Spleen (tissue), 11 donors: Measurements from ENCODE around the gene CHST15. TPM values are rescaled to one million over a fixed set of nuclear protein-coding genes. Genes with fewer than 3 reads are reported as not detected.

Source experiments
- DNase-seq: peaks from one replicate; pipeline ENCODE4 v3.0.0-alpha.2; 2020
- H3K27ac ChIP-seq, 8 donors: fragments of 200-600 bp; sonication (generic) in 7 of 8; 1 replicate in 4 of 8; 2 replicates in 4 of 8; pipeline versions ENCODE4 v1.5.0 to v1.8.0; 2016 to 2021; ENCODE audit warnings: inconsistent platforms in 4 of 8, mild to moderate bottlenecking in 4 of 8, moderate library complexity in 1 of 8
- H3K27me3 ChIP-seq, 7 donors: fragments of 200-600 bp; sonication (generic) in 6 of 7; replicated peaks in 1 of 7; 1 replicate in 4 of 7; 2 replicates in 3 of 7; pipeline versions ENCODE4 v1.5.0 to v1.8.0; 2016 to 2021; ENCODE audit warnings: inconsistent platforms in 3 of 7, mild to moderate bottlenecking in 1 of 7
- H3K36me3 ChIP-seq, 6 donors: fragments of 200-600 bp; sonication (generic) in 5 of 6; 1 replicate in 4 of 6; 2 replicates in 2 of 6; pipeline versions ENCODE4 v1.5.0 to v1.8.0; 2016 to 2021; ENCODE audit warnings: inconsistent platforms in 2 of 6
- H3K4me1 ChIP-seq, 6 donors: fragments of 200-600 bp; sonication (generic) in 5 of 6; 1 replicate in 3 of 6; 2 replicates in 3 of 6; pipeline versions ENCODE4 v1.5.0 to v1.8.0; 2016 to 2021; ENCODE audit warnings: inconsistent platforms in 3 of 6
- H3K4me3 ChIP-seq, 8 donors: fragments of 200-600 bp; sonication (generic) in 7 of 8; 1 replicate in 4 of 8; 2 replicates in 4 of 8; pipeline versions ENCODE4 v1.5.0 to v1.8.0; 2016 to 2021; ENCODE audit warnings: inconsistent platforms in 4 of 8, mild to moderate bottlenecking in 4 of 8, moderate library complexity in 2 of 8
- H3K9me3 ChIP-seq, 8 donors: fragments of 200-600 bp; sonication (generic) in 7 of 8; 1 replicate in 4 of 8; 2 replicates in 4 of 8; pipeline versions ENCODE4 v1.5.0 to v1.8.0; 2016 to 2021; ENCODE audit warnings: inconsistent platforms in 4 of 8
- POLR2A ChIP-seq, 3 donors: fragments of 450-650 bp; IDR thresholded peaks; one replicate each; pipeline ENCODE4 v1.5.1; 2017; ENCODE audit warnings: antibody characterized with exemption in 3 of 3, mild to moderate bottlenecking in 1 of 3
- POLR2AphosphoS5 ChIP-seq, 3 donors: sonication (generic); formaldehyde crosslinking; IDR thresholded peaks; one replicate each; pipeline ENCODE4 v1.5.1; 2017; ENCODE audit warnings: antibody characterized with exemption in 3 of 3
- WGBS, 5 donors: extraction: QIAGEN DNeasy Blood & Tissue Kit in 3 of 5; methylation state at CpG; one replicate each; pipeline versions ENCODE4 v1.1.5 to v1.1.7; 2013 to 2018; 5-methylcytosine and 5-hydroxymethylcytosine counted together
- intact Hi-C: fragments of 100-400 bp; cut with DNase I; formaldehyde crosslinking; loops from one replicate; pipeline ENCODE4 v1.15.0; 2023; ENCODE audit warnings: low total_unique reads
- polyA plus RNA-seq, 3 donors: library from polyadenylated mRNA; stranded (reverse); fragments of 200-250 nt; gene quantifications; one replicate each; pipeline ENCODE4 v1.2.1, GENCODE V29; 2013
- total RNA-seq, 7 donors: library from RNA; depleted of rRNA in 3 of 7; stranded (reverse); fragments of >200 nt in 3 of 7; fragmentation: NEBNext Ultra II Directional in 4 of 7; extraction: Animal tissue kit (Norgen Biotek cat#: 25700) in 4 of 7; gene quantifications; one replicate each; pipeline versions ENCODE4 v1.1.0 to v1.2.1, GENCODE V29; 2016 to 2021
- TF ChIP-seq, protein P1 (sequence below), 11 experiments: fragments of 200-600 bp in 7 of 11; fragments of 450-650 bp in 4 of 11; sonication (generic) in 4 of 11; IDR thresholded peaks in 8 of 11; conservative IDR thresholded peaks in 3 of 11; 1 replicate in 7 of 11; 2 replicates in 4 of 11; pipeline versions ENCODE4 v1.4.0 to v1.8.0; 2016 to 2021; ENCODE audit warnings: antibody characterized with exemption in 11 of 11, inconsistent platforms in 4 of 11, mild to moderate bottlenecking in 1 of 11
- donor health status: healthy with polysubstance abuse.
- donor health status: DM: no; HTN: no; CAD: no; lungs with moderate emphysema.
- donor health status: DM: no; HTN: no; CAD: no.
- donor health status: Bipolar disorder and iron deficiency.
- donor health status: healthy.
- donor health status: DM: no; HTN: no; CAD: no.
- donor health status: DM: yes; HTN: yes; CAD: no.

Gene CHST15
- total and polyA plus RNA-seq, 10 donors: 6.1 to 133 (median 102) TPM

DNA sequence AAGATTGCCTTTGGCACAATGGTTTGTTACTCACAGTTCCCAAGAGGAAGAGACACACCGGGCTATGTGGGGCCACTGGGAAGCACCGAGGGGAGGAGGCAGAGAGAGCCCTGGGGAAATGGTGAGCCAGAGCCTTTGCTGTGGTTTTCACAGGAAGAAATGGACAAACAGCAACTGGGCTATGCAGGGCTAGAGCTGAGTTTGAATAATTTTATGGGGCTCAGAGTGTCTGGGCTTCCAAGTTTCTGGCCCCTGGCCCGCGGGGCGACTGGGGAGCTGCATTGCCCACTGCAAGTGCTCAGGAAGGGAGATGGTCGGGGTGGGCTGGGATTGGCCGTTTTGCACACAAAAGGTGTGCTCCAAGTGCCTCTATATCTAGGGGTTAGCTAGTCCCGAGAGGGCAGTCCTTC, 92.6 kb downstream of the CHST15 start:
- TF ChIP-seq, protein P1, sequence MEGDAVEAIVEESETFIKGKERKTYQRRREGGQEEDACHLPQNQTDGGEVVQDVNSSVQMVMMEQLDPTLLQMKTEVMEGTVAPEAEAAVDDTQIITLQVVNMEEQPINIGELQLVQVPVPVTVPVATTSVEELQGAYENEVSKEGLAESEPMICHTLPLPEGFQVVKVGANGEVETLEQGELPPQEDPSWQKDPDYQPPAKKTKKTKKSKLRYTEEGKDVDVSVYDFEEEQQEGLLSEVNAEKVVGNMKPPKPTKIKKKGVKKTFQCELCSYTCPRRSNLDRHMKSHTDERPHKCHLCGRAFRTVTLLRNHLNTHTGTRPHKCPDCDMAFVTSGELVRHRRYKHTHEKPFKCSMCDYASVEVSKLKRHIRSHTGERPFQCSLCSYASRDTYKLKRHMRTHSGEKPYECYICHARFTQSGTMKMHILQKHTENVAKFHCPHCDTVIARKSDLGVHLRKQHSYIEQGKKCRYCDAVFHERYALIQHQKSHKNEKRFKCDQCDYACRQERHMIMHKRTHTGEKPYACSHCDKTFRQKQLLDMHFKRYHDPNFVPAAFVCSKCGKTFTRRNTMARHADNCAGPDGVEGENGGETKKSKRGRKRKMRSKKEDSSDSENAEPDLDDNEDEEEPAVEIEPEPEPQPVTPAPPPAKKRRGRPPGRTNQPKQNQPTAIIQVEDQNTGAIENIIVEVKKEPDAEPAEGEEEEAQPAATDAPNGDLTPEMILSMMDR (IDR thresholded peaks at IDR 0.05 in 8 of 11, conservative IDR thresholded peaks at IDR 0.05 in 3 of 11): no peak
- TF ChIP-seq POLR2A (IDR thresholded peaks at IDR 0.05) (no peak), POLR2AphosphoS5 (IDR thresholded peaks at IDR 0.05) (no peak)
- Histone ChIP-seq H3K27me3 (peaks cover 0 to 4% (median 0%) of the 10 kb centered on the region in 7 donors), H3K36me3 (peaks cover 0 to 42% (median 0%) of the 10 kb centered on the region in 6 donors), H3K27ac (peak overlapping the region in 3 of 8 donors; percentile 15 to 94 (median 16)), H3K4me3 (no peak overlapping the region), H3K9me3 (no peaks in the 10 kb centered on the region), H3K4me1 (peaks cover 0 to 62% (median 24%) of the 10 kb centered on the region in 6 donors)
- 68 to 78% (median 74%) methylated on average over 8 of the region's 8 CpGs for WGBS, 5 donors
- intact Hi-C loops: no loop called here
- peak; percentile 73 for DNase-seq

GRCh38 chr10:123999956-124000615, 93.3 kb downstream of the CHST15 start:
- Histone ChIP-seq H3K27me3 (peaks cover 0 to 11% (median 0%) of the 10 kb centered on the region in 7 donors), H3K9me3 (no peaks in the 10 kb centered on the region), H3K27ac (peak overlapping the region in 2 of 8 donors; percentile 16 to 94), H3K36me3 (peaks cover 0 to 34% (median 0%) of the 10 kb centered on the region in 6 donors), H3K4me1 (peaks cover 5 to 69% (median 32%) of the 10 kb centered on the region in 6 donors), H3K4me3 (no peak overlapping the region)
- intact Hi-C loops: no loop called here
- DNase-seq: peak; percentile 74
- 86 to 93% (median 91%) methylated on average over 15 of the region's 15 CpGs for WGBS, 5 donors
- peak in 2 of 3 donors; percentile 36 to 69 for TF ChIP-seq POLR2AphosphoS5 (IDR thresholded peaks at IDR 0.05)
- TF ChIP-seq, protein P1 (IDR thresholded peaks at IDR 0.05 in 8 of 11, conservative IDR thresholded peaks at IDR 0.05 in 3 of 11): no peak

DNA sequence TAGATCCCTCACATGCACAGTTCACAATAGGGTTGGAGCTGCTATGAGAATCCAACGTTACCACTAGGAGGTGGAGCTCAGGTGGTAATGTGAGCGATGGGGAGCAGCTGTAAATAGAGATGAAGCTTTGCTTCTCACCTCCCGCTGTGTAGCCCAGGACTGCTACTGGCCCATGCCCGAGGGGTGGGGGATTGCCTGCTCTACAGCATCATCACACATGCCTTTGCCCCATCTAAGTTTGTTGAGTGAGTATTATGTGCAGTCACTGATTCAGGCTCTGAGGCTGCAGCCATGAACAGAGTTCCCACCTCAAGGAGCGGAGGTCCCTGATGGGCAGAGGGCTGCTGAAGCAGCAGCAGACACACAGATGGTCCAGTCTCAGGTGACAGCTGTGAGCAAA, 94.1 kb downstream of the CHST15 start:
- H3K4me3 ChIP-seq: no peak overlapping the region
- WGBS, 5 donors: 76 to 91% (median 87%) methylated on average over 5 of the region's 5 CpGs
- peak; percentile 68 for DNase-seq
- H3K27ac ChIP-seq: peak overlapping the region in 3 of 8 donors; percentile 91 to 94 (median 92)
- intact Hi-C loops: no loop called here
- H3K4me1 ChIP-seq: peaks cover 12 to 77% (median 40%) of the 10 kb centered on the region in 6 donors
- H3K36me3 ChIP-seq: peaks cover 0 to 26% (median 0%) of the 10 kb centered on the region in 6 donors
- no peaks in the 10 kb centered on the region for H3K9me3 ChIP-seq
- H3K27me3 ChIP-seq: peaks cover 0 to 19% (median 4%) of the 10 kb centered on the region in 7 donors
- peak in 2 of 3 donors; percentile 4 to 11 for TF ChIP-seq POLR2AphosphoS5 (IDR thresholded peaks at IDR 0.05)
- TF ChIP-seq, protein P1 (IDR thresholded peaks at IDR 0.05 in 8 of 11, conservative IDR thresholded peaks at IDR 0.05 in 3 of 11): no peak
